Choroid plexus epithelial cell (primary cell): ENCODE measurements around the gene MAST2.

ENCODE experiments used
- DNase-seq: peaks from one replicate; pipeline ENCODE4 v3.0.0-alpha.2; 2010; ENCODE audit warnings: low read depth
- H3K4me3 ChIP-seq: 2 replicates; pipeline ENCODE4 v1.5.1; 2011; ENCODE audit warnings: low read depth, mild to moderate bottlenecking, control low read depth, low read length, moderate library complexity
- TF ChIP-seq, protein P1 (sequence below): conservative IDR thresholded peaks from 2 replicates; pipeline ENCODE4 v1.5.1; 2011; ENCODE audit warnings: low read depth, mild to moderate bottlenecking, control low read depth, inconsistent platforms, low read length, moderate library complexity

Gene MAST2

DNA sequence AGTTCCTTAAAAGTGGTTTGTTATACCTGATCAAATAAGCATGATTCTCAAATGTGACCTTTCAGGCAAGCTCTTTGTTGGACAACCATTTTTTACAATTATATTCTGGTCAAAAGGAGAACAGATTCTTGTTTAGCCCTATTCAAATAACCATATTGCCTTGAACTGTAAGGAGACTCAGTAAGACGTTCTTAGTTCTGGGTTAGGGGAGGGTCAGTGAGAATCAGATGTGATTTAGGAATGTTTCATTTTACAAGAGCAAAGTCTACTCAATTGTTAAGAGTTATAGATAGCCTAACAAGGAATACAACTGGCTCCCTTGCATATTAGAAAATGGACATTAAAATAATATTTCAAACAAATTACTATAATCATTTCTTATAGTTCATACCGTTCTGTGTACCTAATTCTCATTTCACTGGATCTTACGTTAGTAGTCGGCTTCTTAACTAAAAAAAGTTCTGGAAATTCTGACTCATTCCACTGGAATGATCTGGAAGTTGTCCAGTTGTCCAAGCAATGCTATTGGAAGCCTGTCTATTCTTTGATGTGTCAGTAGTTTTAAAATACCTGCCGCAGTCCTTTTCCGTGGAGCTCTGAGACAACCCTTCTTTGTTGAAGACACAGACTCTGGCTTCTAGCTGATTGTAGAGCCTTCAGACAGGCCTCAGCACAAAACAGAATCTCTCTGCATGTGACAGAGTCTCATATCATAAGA, 88.8 kb downstream of the MAST2 start:
- no peak overlapping the region for H3K4me3 ChIP-seq
- peak; percentile 95 for DNase-seq
- TF ChIP-seq, protein P1, sequence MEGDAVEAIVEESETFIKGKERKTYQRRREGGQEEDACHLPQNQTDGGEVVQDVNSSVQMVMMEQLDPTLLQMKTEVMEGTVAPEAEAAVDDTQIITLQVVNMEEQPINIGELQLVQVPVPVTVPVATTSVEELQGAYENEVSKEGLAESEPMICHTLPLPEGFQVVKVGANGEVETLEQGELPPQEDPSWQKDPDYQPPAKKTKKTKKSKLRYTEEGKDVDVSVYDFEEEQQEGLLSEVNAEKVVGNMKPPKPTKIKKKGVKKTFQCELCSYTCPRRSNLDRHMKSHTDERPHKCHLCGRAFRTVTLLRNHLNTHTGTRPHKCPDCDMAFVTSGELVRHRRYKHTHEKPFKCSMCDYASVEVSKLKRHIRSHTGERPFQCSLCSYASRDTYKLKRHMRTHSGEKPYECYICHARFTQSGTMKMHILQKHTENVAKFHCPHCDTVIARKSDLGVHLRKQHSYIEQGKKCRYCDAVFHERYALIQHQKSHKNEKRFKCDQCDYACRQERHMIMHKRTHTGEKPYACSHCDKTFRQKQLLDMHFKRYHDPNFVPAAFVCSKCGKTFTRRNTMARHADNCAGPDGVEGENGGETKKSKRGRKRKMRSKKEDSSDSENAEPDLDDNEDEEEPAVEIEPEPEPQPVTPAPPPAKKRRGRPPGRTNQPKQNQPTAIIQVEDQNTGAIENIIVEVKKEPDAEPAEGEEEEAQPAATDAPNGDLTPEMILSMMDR = no peak

DNA sequence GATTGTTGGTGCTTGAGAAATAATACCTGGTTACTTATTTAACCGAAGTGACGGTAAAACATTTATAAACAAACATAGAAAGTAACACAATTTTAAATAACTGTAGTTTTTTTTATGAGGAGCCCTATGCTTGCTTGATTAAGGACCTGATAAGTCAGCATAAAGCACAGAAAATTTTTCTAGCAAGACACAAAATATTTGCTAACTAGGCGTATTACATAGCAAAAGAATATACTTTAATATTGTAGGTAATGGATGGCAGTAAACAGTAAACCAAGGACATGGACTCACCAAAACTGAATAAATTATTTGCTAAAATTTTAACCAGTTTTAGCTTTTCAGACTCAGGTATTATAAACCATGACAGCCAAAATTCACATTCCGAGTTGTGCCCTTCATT, 90.9 kb downstream of the MAST2 start:
- TF ChIP-seq, protein P1 = no peak
- H3K4me3 ChIP-seq = no peak overlapping the region
- no peak for DNase-seq

DNA sequence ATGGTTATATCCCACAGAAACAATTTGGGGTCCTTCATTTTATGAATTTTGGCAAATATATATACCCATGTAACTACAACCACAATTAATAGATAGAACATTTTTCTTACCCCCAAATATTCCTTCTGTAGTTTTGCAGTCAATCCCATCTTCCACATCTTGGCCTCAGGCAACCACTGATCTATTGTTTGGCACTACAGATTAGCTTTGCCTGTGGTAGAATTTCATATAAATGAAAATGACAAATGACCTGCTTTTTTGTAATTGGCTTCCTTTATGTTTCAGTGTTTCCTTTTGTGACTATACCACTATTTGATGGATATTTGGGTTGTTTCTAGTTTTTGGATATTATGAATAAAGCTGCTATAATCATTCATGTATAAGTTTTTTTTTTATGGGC, 91.5 kb downstream of the MAST2 start:
- DNase-seq = no peak
- TF ChIP-seq, protein P1 = no peak
- no peak overlapping the region for H3K4me3 ChIP-seq

DNA sequence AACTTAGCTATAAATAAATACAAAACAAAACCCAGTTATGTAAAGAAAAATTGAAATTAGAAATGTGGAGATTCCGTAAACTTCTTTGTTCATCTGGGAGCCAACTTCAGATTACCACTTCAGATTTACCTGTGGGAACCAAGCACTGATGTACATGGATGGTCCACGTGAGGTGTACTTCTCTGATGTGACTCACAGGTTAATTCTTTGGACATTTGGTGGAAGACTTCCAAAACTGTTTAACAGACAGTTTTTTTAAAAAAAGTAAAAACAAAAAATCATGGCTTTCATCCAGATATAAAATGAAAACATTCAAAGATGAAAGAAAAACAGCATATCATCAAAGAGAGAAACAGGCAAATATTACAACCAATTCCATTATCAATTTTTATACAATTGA, 92.0 kb downstream of the MAST2 start:
- DNase-seq = peak; percentile 20
- H3K4me3 ChIP-seq = no peak overlapping the region
- TF ChIP-seq, protein P1 = no peak

DNA sequence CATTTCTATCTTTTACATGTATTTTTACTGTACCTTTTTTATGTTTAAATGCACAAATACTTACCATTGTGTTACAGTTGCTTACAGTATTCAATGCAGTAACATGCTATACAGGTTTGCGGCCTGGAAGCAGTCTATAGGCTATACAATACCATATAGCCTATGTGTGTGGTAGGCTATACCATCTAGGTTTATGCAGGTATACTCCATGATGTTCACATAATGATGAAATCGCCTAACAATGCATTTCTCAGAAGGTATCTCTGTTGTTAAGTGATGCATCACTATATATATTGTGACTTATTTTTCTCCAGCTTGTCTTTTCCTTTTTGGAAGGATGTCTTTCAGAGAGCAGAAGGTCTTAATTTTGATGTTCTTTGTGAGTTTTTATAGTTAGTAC, 103.5 kb downstream of the MAST2 start:
- TF ChIP-seq, protein P1 = no peak
- no peak overlapping the region for H3K4me3 ChIP-seq
- no peak for DNase-seq

DNA sequence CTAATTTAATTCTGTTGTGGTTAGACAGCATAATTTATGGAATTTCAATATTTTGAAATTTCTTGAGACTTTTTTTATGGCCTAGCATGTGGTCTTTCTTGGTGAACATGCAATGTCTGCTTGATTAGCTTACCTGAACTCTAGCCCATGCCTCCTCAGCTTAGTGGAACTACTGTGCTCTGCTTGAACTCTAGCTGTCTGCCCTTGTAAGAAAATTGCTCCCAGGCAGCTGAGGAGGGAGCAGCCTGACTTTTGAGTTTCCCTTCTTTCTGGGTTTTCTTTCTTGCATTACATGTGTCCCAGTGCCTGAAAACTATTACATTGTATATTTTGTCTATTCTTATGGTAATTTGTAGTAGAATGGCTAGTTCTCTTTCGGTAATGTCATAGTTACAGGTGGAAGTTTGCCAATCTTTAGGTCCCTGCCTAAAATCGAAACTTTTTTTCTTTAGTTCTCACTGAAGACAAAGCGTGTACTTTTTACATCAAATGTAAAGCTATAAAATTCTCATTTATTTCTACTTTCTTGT, 105.3 kb downstream of the MAST2 start:
- DNase-seq = no peak
- H3K4me3 ChIP-seq = no peak overlapping the region
- TF ChIP-seq, protein P1 = no peak

DNA sequence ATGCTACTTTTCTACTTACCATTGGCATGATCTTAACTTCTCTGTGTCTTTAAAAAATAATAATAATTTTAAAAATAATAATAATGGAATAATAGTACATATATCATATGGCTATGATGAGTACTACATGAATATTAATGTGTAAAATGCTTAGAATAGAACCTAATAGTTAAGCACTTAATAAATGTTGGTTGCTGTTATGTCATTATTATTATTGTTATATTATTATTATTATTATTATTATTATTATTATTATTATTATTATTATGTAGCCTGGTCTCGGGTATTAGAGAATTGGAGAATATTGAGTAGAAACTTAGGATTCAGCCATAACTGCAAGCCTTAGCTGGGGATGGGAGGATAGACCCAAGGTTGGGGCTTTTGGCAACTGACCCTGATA, 108.2 kb downstream of the MAST2 start:
- TF ChIP-seq, protein P1 = no peak
- no peak overlapping the region for H3K4me3 ChIP-seq
- DNase-seq = no peak
